ENCODE data around the gene TEAD1.

GRCh38 chr11:12693479-12694182 lies 19.4 kb downstream of the TEAD1 start:
- TF ChIP-seq CTCF (IDR thresholded peaks at IDR 0.05) (no peak), EP300 (IDR thresholded peaks at IDR 0.05) (no peak)
